HCT116 (cell line): ENCODE measurements around the gene SEC11A. TPM values are rescaled to one million over a fixed set of nuclear protein-coding genes. Genes with fewer than 3 reads are reported as not detected.

Experiments used
- ATAC-seq: fragments of 200-7000 bp; cut with Tn5 transposase; 2 replicates; pipeline ENCODE4 v1.9.1; 2020; ENCODE audit warnings: mild to moderate bottlenecking, moderate library complexity
- BruUV-seq: library from RNA; stranded (reverse); fragments of 400-500 nt; replicated peaks from 2 replicates; lab custom pipeline; 2021; lab: Mats Ljungman, UMichigan
- CTCF ChIA-PET: fragments of 300-600 bp; sonication (Branson Sonifier 250); formaldehyde crosslinking; loops from one replicate; lab custom pipeline; 2021; ENCODE audit warnings: antibody characterized with exemption; lab: Charles Lee
- POLR2A ChIA-PET: fragments of 300-600, 350-600 bp; sonication (Branson Sonifier 250); formaldehyde crosslinking; loops from one replicate; lab custom pipeline; 2021; ENCODE audit warnings: antibody characterized with exemption; lab: Charles Lee
- RAD21 ChIA-PET, 2 experiments: fragments of 300-600 bp; sonication (Branson Sonifier 250); formaldehyde crosslinking; loops; one replicate each; lab custom pipeline; 2023; ENCODE audit warnings: low total read pairs in 2 of 2; ENCODE audit not compliant: uncharacterized antibody in 2 of 2, unreplicated experiment in 2 of 2, low non-redundant PET in 1 of 2; lab: Charles Lee
- DNase-seq: peaks from one replicate; pipeline ENCODE4 v3.0.0-alpha.2; 2010; ENCODE audit warnings: low read depth, low spot score
- H2AFZ ChIP-seq: fragments of 200-600 bp; shearing (Covaris generic), sonication (generic); 2 replicates; pipeline ENCODE4 v1.6.1; 2017; ENCODE audit warnings: low read depth, mixed run types, mixed read lengths, antibody characterized with exemption, low read length; ENCODE audit not compliant: poor library complexity, severe bottlenecking
- H3K27ac ChIP-seq: 2 replicates; pipeline ENCODE4 v1.5.1; 2012; ENCODE audit warnings: low read depth, low read length
- H3K27me3 ChIP-seq: fragments of 200-600 bp; sonication (generic); 2 replicates; pipeline ENCODE4 v1.6.1; 2016; ENCODE audit warnings: mixed run types, low read length, mixed read lengths; ENCODE audit not compliant: insufficient read depth
- H3K36me3 ChIP-seq, 2 experiments: fragments of 200-500 bp in 1 of 2; fragments of 200-600 bp in 1 of 2; sonication (Bioruptor generic) in 1 of 2; sonication (generic) in 1 of 2; 2 replicates each; pipeline versions ENCODE4 v1.5.1 to v1.6.1; 2014 to 2016; ENCODE audit warnings: low read length in 2 of 2, inconsistent platforms in 1 of 2, mixed read lengths in 1 of 2, mixed run types in 1 of 2; ENCODE audit not compliant: insufficient read depth in 2 of 2, control insufficient read depth in 1 of 2
- H3K4me1 ChIP-seq, 2 experiments: fragments of 200-600 bp in 1 of 2; sonication (generic) in 1 of 2; 2 replicates each; pipeline versions ENCODE4 v1.5.1 to v1.6.1; 2012 to 2017; ENCODE audit warnings: low read length in 2 of 2, inconsistent platforms in 1 of 2, mild to moderate bottlenecking in 1 of 2, mixed read lengths in 1 of 2, mixed run types in 1 of 2, moderate library complexity in 1 of 2; ENCODE audit not compliant: insufficient read depth in 2 of 2, control insufficient read depth in 1 of 2
- H3K4me2 ChIP-seq: fragments of 200-600 bp; sonication (generic); 2 replicates; pipeline ENCODE4 v1.6.1; 2017; ENCODE audit warnings: mixed run types, low read length, mixed read lengths
- H3K4me3 ChIP-seq, 2 experiments: fragments of 200-600 bp in 1 of 2; sonication (generic) in 1 of 2; replicated peaks in 1 of 2; 2 replicates each; pipeline ENCODE4 v1.5.1; 2011 to 2016; ENCODE audit warnings: low read length in 2 of 2, control low read depth in 1 of 2, low read depth in 1 of 2, mild to moderate bottlenecking in 1 of 2, mixed read lengths in 1 of 2, mixed run types in 1 of 2
- H3K79me2 ChIP-seq: fragments of 200-600 bp; sonication (generic); 2 replicates; pipeline ENCODE4 v1.6.1; 2017; ENCODE audit warnings: mild to moderate bottlenecking, mixed run types, low read length, moderate library complexity, mixed read lengths; ENCODE audit not compliant: insufficient read depth
- H3K9ac ChIP-seq: fragments of 200-600 bp; sonication (generic); 2 replicates; pipeline ENCODE4 v1.6.1; 2016; ENCODE audit warnings: low read length, mixed read lengths
- H3K9me2 ChIP-seq: fragments of 200-600 bp; sonication (generic), shearing (Covaris generic); 2 replicates; pipeline ENCODE4 v1.6.1; 2017; ENCODE audit warnings: mixed run types, mild to moderate bottlenecking, moderate library complexity; ENCODE audit not compliant: insufficient read depth
- H3K9me3 ChIP-seq, 2 experiments: fragments of 200-500 bp in 1 of 2; fragments of 200-600 bp in 1 of 2; sonication (Bioruptor generic) in 1 of 2; sonication (generic) in 1 of 2; 2 replicates each; pipeline ENCODE4 v1.6.1; 2014 to 2017; ENCODE audit warnings: low read length in 2 of 2, mixed read lengths in 2 of 2, inconsistent platforms in 1 of 2, low read depth in 1 of 2, mild to moderate bottlenecking in 1 of 2, mixed run types in 1 of 2, moderate library complexity in 1 of 2; ENCODE audit not compliant: control insufficient read depth in 1 of 2, insufficient read depth in 1 of 2
- H4K20me1 ChIP-seq: fragments of 200-600 bp; sonication (generic), shearing (Covaris generic); 2 replicates; pipeline ENCODE4 v1.6.1; 2017; ENCODE audit warnings: mixed run types, mild to moderate bottlenecking, moderate library complexity; ENCODE audit not compliant: insufficient read depth
- CTCF ChIP-seq, 3 experiments: fragments of 200-600 bp in 1 of 3; sonication (generic) in 1 of 3; IDR thresholded peaks in 2 of 3; conservative IDR thresholded peaks in 1 of 3; 2 replicates each; pipeline ENCODE4 v1.5.1; 2012 to 2017; ENCODE audit warnings: low read depth in 2 of 3, low read length in 2 of 3, antibody characterized with exemption in 1 of 3, borderline replicate concordance in 1 of 3, control low read depth in 1 of 3, mild to moderate bottlenecking in 1 of 3, mixed read lengths in 1 of 3, mixed run types in 1 of 3, moderate library complexity in 1 of 3; ENCODE audit not compliant: insufficient read depth in 1 of 3
- JUND ChIP-seq: IDR thresholded peaks from 2 replicates; pipeline ENCODE4 v1.6.1; 2012
- POLR2A ChIP-seq: IDR thresholded peaks from 2 replicates; pipeline ENCODE4 v1.7.0; 2011; ENCODE audit warnings: borderline replicate concordance; ENCODE audit not compliant: insufficient read depth, insufficient read length; ENCODE audit errors: extremely low read depth
- SIN3A ChIP-seq: IDR thresholded peaks from 2 replicates; pipeline ENCODE4 v1.6.1; 2012; ENCODE audit warnings: low read depth
- intact Hi-C: fragments of 100-400 bp; cut with micrococcal nuclease; formaldehyde crosslinking; loops from 2 replicates; pipeline ENCODE4 v1.10.0; 2022
- total RNA-seq: library from RNA; stranded (reverse); gene quantifications from one replicate; pipeline ENCODE4 v1.2.1, GENCODE V29; 2021; ENCODE audit not compliant: unreplicated experiment

The SEC11A gene
- total RNA-seq, 1 experiment from 2014 or later, result 175 TPM

GRCh38 chr15:84653910-84654688 is 61.8 kb downstream of the SEC11A start, which contains the start of gene WDR73 (continued):
- TF ChIP-seq SIN3A (peak; percentile 68; the same call in 1 of the 2 replicates), JUND (no peak)

GRCh38 chr15:84653584-84653909 is 62.4 kb downstream of the SEC11A start:
- peak overlapping the region; percentile 99 for H3K4me2 ChIP-seq
- no peaks in the 10 kb centered on the region for H3K9me2 ChIP-seq
- peak overlapping the region; percentile 98 for H3K9ac ChIP-seq
- no peaks in the 10 kb centered on the region for H3K9me3 ChIP-seq
- ATAC-seq (peak; percentile 7), DNase-seq (no peak)
- no peak for TF ChIP-seq CTCF (IDR thresholded peaks at IDR 0.05 in 2 of 3, conservative IDR thresholded peaks at IDR 0.05 in 1 of 3; ENCODE audit: borderline replicate concordance in 1 of 3, insufficient read depth in 1 of 3, low read depth in 2 of 3, low read length in 2 of 3)
- no peak for TF ChIP-seq POLR2A
- H3K4me3 ChIP-seq, result peak overlapping the region; percentile 61 to 86
- POLR2A ChIA-PET, result interaction anchor here (0.8 to 1.6 kb wide), 4 partner anchors 14 to 275 kb away, joined by 3 to 5 read pairs (median 4); no protein-coding TSS in a partner anchor
- peaks cover 14 to 49% of the 10 kb centered on the region in 2 experiments for H3K4me1 ChIP-seq
- CTCF ChIA-PET, result interaction anchor here (0.9 to 1.6 kb wide), 4 partner anchors 83 to 282 kb away, joined by 3 to 6 read pairs (median 4); no protein-coding TSS in a partner anchor
- H4K20me1 ChIP-seq, result no peaks in the 10 kb centered on the region
- intact Hi-C loops, result loop anchor here (10.0 kb wide), 1 partner anchor 121 kb away; no protein-coding TSS in a partner anchor
- no peaks in the 10 kb centered on the region for H3K27me3 ChIP-seq
- RAD21 ChIA-PET, result interaction anchor here in 1 of 2 experiments (0.8 kb wide), 1 partner anchor 22 kb away, joined by 3 read pairs; no protein-coding TSS in a partner anchor
- TSS peak; percentile 86 for BruUV-seq
- peak overlapping the region; percentile 76 for H3K27ac ChIP-seq
- no peak overlapping the region for H2AFZ ChIP-seq
- H3K36me3 ChIP-seq, result peaks cover 24 to 34% of the 10 kb centered on the region in 2 experiments
- H3K79me2 ChIP-seq, result peaks cover 35% of the 10 kb centered on the region
